IMR-90 (cell line): ENCODE data around the gene PLD2.

Experiments used
- CEBPB ChIP-seq: IDR thresholded peaks from 2 replicates; pipeline ENCODE4 v1.6.1; 2012; ENCODE audit warnings: low read depth, low read length, improper control_type of control experiment
- MAZ ChIP-seq: IDR thresholded peaks from 2 replicates; pipeline ENCODE4 v1.6.1; 2012; ENCODE audit warnings: low read depth, mild to moderate bottlenecking, low read length, improper control_type of control experiment, moderate library complexity, borderline replicate concordance
- POLR2A ChIP-seq: IDR thresholded peaks from 2 replicates; pipeline ENCODE4 v1.6.1; 2012; ENCODE audit warnings: mild to moderate bottlenecking, low read depth, low read length
- TF ChIP-seq, protein P1 (sequence below): conservative IDR thresholded peaks from 2 replicates; pipeline ENCODE4 v1.5.1; 2012; ENCODE audit warnings: mild to moderate bottlenecking, low read depth, low read length, improper control_type of control experiment

DNA sequence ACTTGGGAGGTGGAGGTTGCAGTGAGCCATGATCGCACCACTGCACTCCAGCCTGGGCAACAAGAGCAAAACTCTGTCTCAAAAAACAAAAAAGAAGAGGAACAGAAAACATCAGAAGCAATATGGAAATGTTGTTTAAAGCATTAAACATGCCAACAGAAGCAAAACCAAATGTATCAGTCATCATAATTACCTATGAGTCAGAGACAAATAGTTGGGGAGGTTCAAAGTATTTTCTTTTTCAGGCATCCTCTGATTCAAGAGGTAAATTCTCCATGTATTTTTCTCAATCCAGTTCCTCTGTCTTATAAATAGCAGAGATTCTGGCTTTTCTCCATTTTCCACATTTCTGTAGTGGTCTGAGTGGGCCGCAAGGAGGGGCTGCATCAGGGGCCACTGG, 37.3 kb upstream of the PLD2 start:
- no peak for TF ChIP-seq POLR2A
- TF ChIP-seq, protein P1, sequence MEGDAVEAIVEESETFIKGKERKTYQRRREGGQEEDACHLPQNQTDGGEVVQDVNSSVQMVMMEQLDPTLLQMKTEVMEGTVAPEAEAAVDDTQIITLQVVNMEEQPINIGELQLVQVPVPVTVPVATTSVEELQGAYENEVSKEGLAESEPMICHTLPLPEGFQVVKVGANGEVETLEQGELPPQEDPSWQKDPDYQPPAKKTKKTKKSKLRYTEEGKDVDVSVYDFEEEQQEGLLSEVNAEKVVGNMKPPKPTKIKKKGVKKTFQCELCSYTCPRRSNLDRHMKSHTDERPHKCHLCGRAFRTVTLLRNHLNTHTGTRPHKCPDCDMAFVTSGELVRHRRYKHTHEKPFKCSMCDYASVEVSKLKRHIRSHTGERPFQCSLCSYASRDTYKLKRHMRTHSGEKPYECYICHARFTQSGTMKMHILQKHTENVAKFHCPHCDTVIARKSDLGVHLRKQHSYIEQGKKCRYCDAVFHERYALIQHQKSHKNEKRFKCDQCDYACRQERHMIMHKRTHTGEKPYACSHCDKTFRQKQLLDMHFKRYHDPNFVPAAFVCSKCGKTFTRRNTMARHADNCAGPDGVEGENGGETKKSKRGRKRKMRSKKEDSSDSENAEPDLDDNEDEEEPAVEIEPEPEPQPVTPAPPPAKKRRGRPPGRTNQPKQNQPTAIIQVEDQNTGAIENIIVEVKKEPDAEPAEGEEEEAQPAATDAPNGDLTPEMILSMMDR, result no peak
- TF ChIP-seq CEBPB, result no peak
- no peak for TF ChIP-seq MAZ
